ENCODE results near the gene HSPA5. TPM values are rescaled to one million over a fixed set of nuclear protein-coding genes. Genes with fewer than 3 reads are reported as not detected.

HSPA5 gene
- polyA plus RNA-seq, 1 donor (not counting 4 experiments of a cell fraction or from before 2014, with no cell fraction given), result 274 TPM

GRCh38 chr9:125260561-125260960, 19.4 kb upstream of the HSPA5 start:
- TF ChIP-seq EZH2 (IDR thresholded peaks at IDR 0.05; ENCODE audit: low read length) (no peak), CTCF (optimal IDR thresholded peaks at IDR 0.05 in 1 of 3, IDR thresholded peaks at IDR 0.05 in 1 of 3, conservative IDR thresholded peaks at IDR 0.05 in 1 of 3; ENCODE audit: extremely low read depth in 1 of 3, insufficient read depth in 2 of 3, low read length in 3 of 3) (no peak)
- dilution Hi-C loops (cut with MboI; ENCODE audit: extremely low pct_ligation_motif_present, low sequenced_read_pairs), result no loop called here
- Histone ChIP-seq H3K27me3 (ENCODE audit: control insufficient read depth, extremely low read depth, insufficient read depth, low read length) (no peaks in the 10 kb centered on the region), H3K9me3 (ENCODE audit: control insufficient read depth, low read depth, low read length) (no peaks in the 10 kb centered on the region), H3K9ac (ENCODE audit: control insufficient read depth, extremely low read depth, insufficient read depth, low read length) (no peak overlapping the region), H3K79me2 (ENCODE audit: control insufficient read depth, insufficient read depth, low read length) (peaks cover 39% of the 10 kb centered on the region), H4K20me1 (ENCODE audit: control insufficient read depth, extremely low read depth, insufficient read depth, low read length) (no peaks in the 10 kb centered on the region), H2AFZ (ENCODE audit: control insufficient read depth, low read length) (no peak overlapping the region), H3K27ac (ENCODE audit: control insufficient read depth, insufficient read depth, low read length) (no peak overlapping the region), H3K9me1 (ENCODE audit: control insufficient read depth, extremely low read depth, insufficient read depth, low read length) (no peaks in the 10 kb centered on the region), H3K4me3 (ENCODE audit: control insufficient read depth in 2 of 3, extremely low read depth in 1 of 3, insufficient read depth in 2 of 3, low read depth in 1 of 3, low read length in 3 of 3) (no peak overlapping the region), H3K4me1 (ENCODE audit: control insufficient read depth, extremely low read depth, insufficient read depth, low read length) (peaks cover 10% of the 10 kb centered on the region), H3K36me3 (ENCODE audit: control insufficient read depth in 2 of 2, extremely low read depth in 1 of 2, insufficient read depth in 2 of 2, low read length in 2 of 2) (no peaks in the 10 kb centered on the region), H3K4me2 (ENCODE audit: control insufficient read depth, extremely low read depth, insufficient read depth, low read depth, low read length) (no peak overlapping the region)
- DNase-seq (ENCODE audit: low read depth, low spot score) (no peak), FAIRE-seq (no peak)

GRCh38 chr9:125258832-125259534, 17.8 kb upstream of the HSPA5 start:
- H3K9me1 ChIP-seq (ENCODE audit: control insufficient read depth, extremely low read depth, insufficient read depth, low read length), result no peaks in the 10 kb centered on the region
- dilution Hi-C loops (cut with MboI; ENCODE audit: extremely low pct_ligation_motif_present, low sequenced_read_pairs), result no loop called here
- peaks cover 24% of the 10 kb centered on the region for H3K79me2 ChIP-seq (ENCODE audit: control insufficient read depth, insufficient read depth, low read length)
- no peak overlapping the region for H3K4me3 ChIP-seq (ENCODE audit: control insufficient read depth in 2 of 3, extremely low read depth in 1 of 3, insufficient read depth in 2 of 3, low read depth in 1 of 3, low read length in 3 of 3)
- no peak overlapping the region for H3K4me2 ChIP-seq (ENCODE audit: control insufficient read depth, extremely low read depth, insufficient read depth, low read depth, low read length)
- DNase-seq (ENCODE audit: low read depth, low spot score) (no peak), FAIRE-seq (no peak)
- peaks cover 10% of the 10 kb centered on the region for H3K4me1 ChIP-seq (ENCODE audit: control insufficient read depth, extremely low read depth, insufficient read depth, low read length)
- no peak overlapping the region for H2AFZ ChIP-seq (ENCODE audit: control insufficient read depth, low read length)
- no peaks in the 10 kb centered on the region for H4K20me1 ChIP-seq (ENCODE audit: control insufficient read depth, extremely low read depth, insufficient read depth, low read length)
- no peaks in the 10 kb centered on the region for H3K27me3 ChIP-seq (ENCODE audit: control insufficient read depth, extremely low read depth, insufficient read depth, low read length)
- H3K27ac ChIP-seq (ENCODE audit: control insufficient read depth, insufficient read depth, low read length), result no peak overlapping the region
- no peaks in the 10 kb centered on the region for H3K36me3 ChIP-seq (ENCODE audit: control insufficient read depth in 2 of 2, extremely low read depth in 1 of 2, insufficient read depth in 2 of 2, low read length in 2 of 2)
- TF ChIP-seq EZH2 (IDR thresholded peaks at IDR 0.05; ENCODE audit: low read length) (no peak), CTCF (optimal IDR thresholded peaks at IDR 0.05 in 1 of 3, IDR thresholded peaks at IDR 0.05 in 1 of 3, conservative IDR thresholded peaks at IDR 0.05 in 1 of 3; ENCODE audit: extremely low read depth in 1 of 3, insufficient read depth in 2 of 3, low read length in 3 of 3) (no peak)
- H3K9me3 ChIP-seq (ENCODE audit: control insufficient read depth, low read depth, low read length), result no peaks in the 10 kb centered on the region
- no peak overlapping the region for H3K9ac ChIP-seq (ENCODE audit: control insufficient read depth, extremely low read depth, insufficient read depth, low read length)
